Ishikawa (cell line): ENCODE data around the gene TARM1.

ENCODE experiments used
- CEBPB ChIP-seq: IDR thresholded peaks from 2 replicates; pipeline ENCODE4 v1.6.1; 2012
- CREB1 ChIP-seq: IDR thresholded peaks from 2 replicates; pipeline ENCODE4 v1.6.1; 2012; ENCODE audit warnings: low read depth
- EGR1 ChIP-seq: IDR thresholded peaks from 2 replicates; pipeline ENCODE4 v1.6.1; 2012
- EP300 ChIP-seq: IDR thresholded peaks from 2 replicates; pipeline ENCODE4 v1.6.1; 2012; ENCODE audit warnings: borderline replicate concordance
- FOXM1 ChIP-seq: IDR thresholded peaks from 2 replicates; pipeline ENCODE4 v1.6.1; 2012; ENCODE audit warnings: low read depth, borderline replicate concordance
- NFIC ChIP-seq: IDR thresholded peaks from 2 replicates; pipeline ENCODE4 v1.6.1; 2012
- RAD21 ChIP-seq: IDR thresholded peaks from 2 replicates; pipeline ENCODE4 v1.6.1; 2012; ENCODE audit warnings: low read depth
- REST ChIP-seq: IDR thresholded peaks from 2 replicates; pipeline ENCODE4 v1.6.1; 2012; ENCODE audit warnings: low read depth, mild to moderate bottlenecking
- TAF1 ChIP-seq: IDR thresholded peaks from 2 replicates; pipeline ENCODE4 v1.6.1; 2012; ENCODE audit warnings: low read depth, mild to moderate bottlenecking
- TCF12 ChIP-seq: IDR thresholded peaks from 2 replicates; pipeline ENCODE4 v1.6.1; 2012; ENCODE audit warnings: low read depth
- TEAD4 ChIP-seq: IDR thresholded peaks from 2 replicates; pipeline ENCODE4 v1.6.1; 2012
- YY1 ChIP-seq: IDR thresholded peaks from 2 replicates; pipeline ENCODE4 v1.6.1; 2012; ENCODE audit warnings: low read depth
- ZBTB7A ChIP-seq: IDR thresholded peaks from 2 replicates; pipeline ENCODE4 v1.6.1; 2012; ENCODE audit warnings: low read depth
- TF ChIP-seq, protein P1 (sequence below): IDR thresholded peaks from 2 replicates; pipeline ENCODE4 v1.6.1; 2012
- TF ChIP-seq, protein P2 (sequence below): IDR thresholded peaks from 2 replicates; pipeline ENCODE4 v1.6.1; 2012

TARM1 gene

DNA sequence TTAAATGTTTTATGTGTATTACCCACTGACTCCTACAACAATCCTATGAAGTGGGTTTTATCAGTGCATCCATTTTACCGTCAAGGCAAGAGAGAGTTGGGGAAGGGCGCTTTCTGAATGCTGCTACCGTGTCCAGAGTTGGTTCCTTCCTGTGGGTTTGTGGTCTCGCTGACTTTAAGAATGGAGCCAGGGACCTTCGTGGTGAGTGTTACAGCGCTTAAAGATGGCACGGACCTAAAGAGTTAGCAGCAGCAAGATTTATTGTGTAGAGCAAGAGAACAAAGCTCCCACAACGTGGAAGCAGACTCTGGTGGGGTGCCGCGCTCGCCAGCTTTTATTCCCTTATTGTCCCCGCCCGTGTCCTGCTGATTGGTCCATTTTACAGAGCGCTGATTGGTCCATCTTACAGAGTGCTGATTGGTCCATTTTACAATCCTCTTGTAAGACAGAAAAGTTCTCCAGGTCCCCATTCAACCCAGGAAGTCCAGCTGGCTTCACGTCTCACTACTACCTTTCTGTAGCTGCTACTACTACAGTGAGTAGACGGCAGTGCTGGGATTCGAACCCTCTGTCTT is 13.3 kb upstream of the TARM1 start:
- no peak for TF ChIP-seq ZBTB7A
- TF ChIP-seq REST, result no peak
- no peak for TF ChIP-seq TCF12
- no peak for TF ChIP-seq CREB1
- TF ChIP-seq RAD21, result no peak

DNA sequence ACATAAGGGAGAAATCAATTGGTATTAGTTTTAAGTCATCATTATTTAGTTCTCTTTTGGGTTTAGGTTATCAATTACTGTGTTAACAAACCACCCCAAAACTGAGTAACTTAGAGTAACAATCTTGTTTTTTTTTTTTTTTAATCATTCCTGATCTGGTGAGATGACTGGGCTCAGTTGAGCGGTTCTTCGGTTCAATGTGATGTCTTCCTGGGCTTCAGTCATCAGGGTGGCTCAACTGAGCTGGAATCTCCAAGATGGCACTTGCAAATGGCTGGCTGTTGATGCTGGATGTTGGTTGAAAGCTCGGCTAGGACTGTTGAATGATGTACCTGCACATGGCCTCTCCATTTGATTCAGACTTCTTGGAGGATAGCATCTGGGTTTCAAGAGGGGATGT is 3.2 kb upstream of the TARM1 start:
- no peak for TF ChIP-seq CREB1
- TF ChIP-seq TAF1, result no peak
- TF ChIP-seq CEBPB, result no peak
- TF ChIP-seq, protein P1, sequence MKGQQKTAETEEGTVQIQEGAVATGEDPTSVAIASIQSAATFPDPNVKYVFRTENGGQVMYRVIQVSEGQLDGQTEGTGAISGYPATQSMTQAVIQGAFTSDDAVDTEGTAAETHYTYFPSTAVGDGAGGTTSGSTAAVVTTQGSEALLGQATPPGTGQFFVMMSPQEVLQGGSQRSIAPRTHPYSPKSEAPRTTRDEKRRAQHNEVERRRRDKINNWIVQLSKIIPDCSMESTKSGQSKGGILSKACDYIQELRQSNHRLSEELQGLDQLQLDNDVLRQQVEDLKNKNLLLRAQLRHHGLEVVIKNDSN, result no peak
- TF ChIP-seq TCF12, result no peak
- TF ChIP-seq EP300, result no peak
- no peak for TF ChIP-seq NFIC
- no peak for TF ChIP-seq FOXM1
- TF ChIP-seq, protein P2, sequence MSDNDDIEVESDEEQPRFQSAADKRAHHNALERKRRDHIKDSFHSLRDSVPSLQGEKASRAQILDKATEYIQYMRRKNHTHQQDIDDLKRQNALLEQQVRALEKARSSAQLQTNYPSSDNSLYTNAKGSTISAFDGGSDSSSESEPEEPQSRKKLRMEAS, result no peak
- TF ChIP-seq ZBTB7A, result no peak
- no peak for TF ChIP-seq TEAD4
- no peak for TF ChIP-seq YY1
- no peak for TF ChIP-seq EGR1
- TF ChIP-seq REST, result no peak
- TF ChIP-seq RAD21, result no peak

GRCh38 chr19:54077334-54077733 is 3.8 kb downstream of the TARM1 start:
- no peak for TF ChIP-seq EGR1
- TF ChIP-seq NFIC, result no peak
- no peak for TF ChIP-seq RAD21
- TF ChIP-seq, protein P1, result no peak
- no peak for TF ChIP-seq FOXM1
- TF ChIP-seq TAF1, result no peak
- TF ChIP-seq, protein P2, result no peak
- no peak for TF ChIP-seq ZBTB7A
- TF ChIP-seq CREB1, result no peak
- no peak for TF ChIP-seq YY1
- no peak for TF ChIP-seq TEAD4
- TF ChIP-seq EP300, result no peak
- no peak for TF ChIP-seq REST
- TF ChIP-seq TCF12, result no peak
- no peak for TF ChIP-seq CEBPB

DNA sequence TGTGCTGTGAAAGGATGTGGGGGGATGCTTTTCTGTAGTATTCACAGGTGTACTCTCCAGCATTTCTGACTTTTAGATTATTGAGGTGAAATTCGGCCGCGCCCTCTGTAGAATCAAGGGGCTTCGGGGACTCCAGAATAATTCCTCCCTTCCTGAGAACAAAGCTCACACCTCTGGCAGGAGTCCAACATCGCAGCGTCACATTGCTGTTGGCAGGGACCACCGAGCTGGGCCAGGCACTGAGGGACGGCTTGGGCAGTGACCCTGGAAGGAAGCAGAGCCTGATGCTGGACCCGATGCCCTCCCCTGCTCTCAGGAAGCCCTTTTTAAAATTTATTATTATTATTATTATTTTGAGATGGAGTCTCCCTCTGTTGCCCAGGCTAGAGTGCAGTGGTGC is 6.3 kb downstream of the TARM1 start:
- no peak for TF ChIP-seq RAD21
- TF ChIP-seq TAF1, result no peak
- TF ChIP-seq NFIC, result no peak
- no peak for TF ChIP-seq ZBTB7A
- no peak for TF ChIP-seq TCF12
- no peak for TF ChIP-seq EGR1
- no peak for TF ChIP-seq CREB1
- no peak for TF ChIP-seq FOXM1
- TF ChIP-seq EP300, result no peak
- TF ChIP-seq, protein P2, result no peak
- no peak for TF ChIP-seq YY1
- no peak for TF ChIP-seq CEBPB
- no peak for TF ChIP-seq TEAD4
